SK-N-SH (cell line): ENCODE measurements around the gene OR2A5. TPM values are rescaled to one million over a fixed set of nuclear protein-coding genes. Genes with fewer than 3 reads are reported as not detected.

Source experiments
- CTCF ChIA-PET: fragments of 300-600, 350-600 bp; formaldehyde crosslinking; extraction: SDS; loops from one replicate; lab custom pipeline; 2021; lab: Yijun Ruan, JAX
- POLR2A ChIA-PET: fragments of 350-600 bp; sonication (Branson Sonifier 250); formaldehyde crosslinking; extraction: SDS; loops from one replicate; lab custom pipeline; 2020; ENCODE audit warnings: antibody characterized with exemption, inconsistent platforms; lab: Yijun Ruan, JAX
- DNase-seq: peaks from one replicate; pipeline ENCODE4 v3.0.0; 2012
- H2AFZ ChIP-seq: fragments of 200-600 bp; sonication (generic); 2 replicates; pipeline ENCODE4 v1.8.1; 2016; ENCODE audit warnings: antibody characterized with exemption, mild to moderate bottlenecking, low read depth
- H3F3A ChIP-seq: fragments of 200-600 bp; sonication (generic); replicated peaks from 2 replicates; pipeline ENCODE3; 2016; ENCODE audit warnings: antibody characterized with exemption, mild to moderate bottlenecking; ENCODE audit not compliant: insufficient read depth
- H3K27ac ChIP-seq, 2 experiments: fragments of 200-500 bp in 1 of 2; fragments of 200-600 bp in 1 of 2; sonication (Bioruptor generic) in 1 of 2; sonication (generic), shearing (Covaris generic) in 1 of 2; 2 replicates each; pipeline versions ENCODE4 v1.5.1 to v1.6.1; 2014 to 2016; ENCODE audit warnings: low read depth in 2 of 2, inconsistent platforms in 1 of 2, low read length in 1 of 2, mild to moderate bottlenecking in 1 of 2, mixed read lengths in 1 of 2
- H3K27me3 ChIP-seq: fragments of 200-600 bp; sonication (generic), shearing (Covaris generic); 2 replicates; pipeline ENCODE4 v1.6.1; 2016; ENCODE audit warnings: mixed run types; ENCODE audit not compliant: insufficient read depth
- H3K36me3 ChIP-seq, 2 experiments: fragments of 200-500 bp in 1 of 2; fragments of 200-600 bp in 1 of 2; sonication (Bioruptor generic) in 1 of 2; sonication (generic) in 1 of 2; replicated peaks in 1 of 2; 2 replicates each; pipeline versions ENCODE3 to v1.5.1; 2014 to 2016; ENCODE audit warnings: low read length in 1 of 2, mild to moderate bottlenecking in 1 of 2; ENCODE audit not compliant: insufficient read depth in 2 of 2, control insufficient read depth in 1 of 2
- H3K4me1 ChIP-seq, 2 experiments: fragments of 200-500 bp in 1 of 2; fragments of 200-600 bp in 1 of 2; sonication (Bioruptor generic) in 1 of 2; sonication (generic), shearing (Covaris generic) in 1 of 2; 2 replicates each; pipeline versions ENCODE4 v1.5.1 to v1.6.1; 2014 to 2016; ENCODE audit warnings: low read depth in 1 of 2, low read length in 1 of 2, mixed run types in 1 of 2; ENCODE audit not compliant: insufficient read depth in 2 of 2, control insufficient read depth in 1 of 2
- H3K4me2 ChIP-seq: fragments of 200-600 bp; sonication (generic), shearing (Covaris generic); 2 replicates; pipeline ENCODE4 v1.6.1; 2017; ENCODE audit warnings: mixed run types
- H3K4me3 ChIP-seq, 2 experiments: fragments of 200-500 bp in 1 of 2; fragments of 200-600 bp in 1 of 2; sonication (Bioruptor generic) in 1 of 2; sonication (generic), shearing (Covaris generic) in 1 of 2; 2 replicates each; pipeline versions ENCODE4 v1.5.1 to v1.8.1; 2014 to 2016; ENCODE audit warnings: low read depth in 2 of 2, inconsistent platforms in 1 of 2, low read length in 1 of 2, mild to moderate bottlenecking in 1 of 2, mixed read lengths in 1 of 2, moderate library complexity in 1 of 2
- H3K79me2 ChIP-seq: fragments of 200-600 bp; sonication (generic); 2 replicates; pipeline ENCODE4 v1.8.1; 2017; ENCODE audit warnings: mild to moderate bottlenecking; ENCODE audit not compliant: insufficient read depth
- H3K9ac ChIP-seq: fragments of 200-600 bp; sonication (generic); 2 replicates; pipeline ENCODE4 v1.6.1; 2017; ENCODE audit warnings: mixed run types
- H3K9me2 ChIP-seq: fragments of 200-600 bp; sonication (generic); 2 replicates; pipeline ENCODE4 v1.6.1; 2017; ENCODE audit warnings: mixed run types
- H3K9me3 ChIP-seq: fragments of 200-600 bp; sonication (generic); 2 replicates; pipeline ENCODE4 v1.6.1; 2017; ENCODE audit warnings: mixed run types, mild to moderate bottlenecking, moderate library complexity
- H4K20me1 ChIP-seq: fragments of 200-600 bp; sonication (generic); 2 replicates; pipeline ENCODE4 v1.6.1; 2017; ENCODE audit warnings: mild to moderate bottlenecking, mixed run types; ENCODE audit not compliant: insufficient read depth
- ELF1 ChIP-seq: IDR thresholded peaks from 2 replicates; pipeline ENCODE4 v1.4.0; 2012
- EP300 ChIP-seq, 2 experiments: IDR thresholded peaks; 2 replicates each; pipeline versions ENCODE4 v1.4.0 to v1.6.1; 2012; ENCODE audit warnings: borderline replicate concordance in 1 of 2, low read depth in 1 of 2, low read length in 1 of 2
- FOSL2 ChIP-seq: IDR thresholded peaks from 2 replicates; pipeline ENCODE4 v1.4.0; 2012; ENCODE audit warnings: low read depth, mild to moderate bottlenecking, moderate library complexity, borderline replicate concordance
- FOXM1 ChIP-seq: IDR thresholded peaks from 2 replicates; pipeline ENCODE4 v1.4.0; 2012; ENCODE audit warnings: low read depth, mild to moderate bottlenecking
- MAX ChIP-seq: IDR thresholded peaks from 2 replicates; pipeline ENCODE4 v1.4.0; 2012; ENCODE audit warnings: low read depth
- MEF2A ChIP-seq: IDR thresholded peaks from 2 replicates; pipeline ENCODE4 v1.4.0; 2012; ENCODE audit warnings: low read depth, borderline replicate concordance
- NFIC ChIP-seq: IDR thresholded peaks from 2 replicates; pipeline ENCODE4 v1.4.0; 2012; ENCODE audit warnings: borderline replicate concordance
- RCOR1 ChIP-seq: fragments of 150-350 bp; IDR thresholded peaks from 2 replicates; pipeline ENCODE4 v1.6.1; 2017; ENCODE audit warnings: antibody characterized with exemption, low read length
- REST ChIP-seq: IDR thresholded peaks from 2 replicates; pipeline ENCODE4 v1.6.1; 2012; ENCODE audit warnings: mild to moderate bottlenecking, low read depth, low read length, moderate library complexity
- RFX5 ChIP-seq: IDR thresholded peaks from 2 replicates; pipeline ENCODE4 v1.6.1; 2012; ENCODE audit warnings: mild to moderate bottlenecking, improper control_type of control experiment, low read length
- SIN3A ChIP-seq: IDR thresholded peaks from 2 replicates; pipeline ENCODE4 v1.6.1; 2012; ENCODE audit warnings: low read depth, mild to moderate bottlenecking, low read length, moderate library complexity, borderline replicate concordance
- SMC3 ChIP-seq: IDR thresholded peaks from 2 replicates; pipeline ENCODE4 v1.6.1; 2012; ENCODE audit warnings: low read depth, low read length, improper control_type of control experiment
- TAF1 ChIP-seq: IDR thresholded peaks from 2 replicates; pipeline ENCODE4 v1.6.1; 2012; ENCODE audit warnings: low read depth, mild to moderate bottlenecking, low read length, moderate library complexity, borderline replicate concordance
- TCF12 ChIP-seq: IDR thresholded peaks from 2 replicates; pipeline ENCODE4 v1.4.0; 2012
- TEAD4 ChIP-seq: IDR thresholded peaks from 2 replicates; pipeline ENCODE4 v1.4.0; 2012; ENCODE audit warnings: mild to moderate bottlenecking, borderline replicate concordance; ENCODE audit not compliant: insufficient read depth
- USF2 ChIP-seq: fragments of 150-350 bp; IDR thresholded peaks from 2 replicates; pipeline ENCODE4 v1.6.1; 2017; ENCODE audit warnings: antibody characterized with exemption, low read length, low read depth, borderline replicate concordance
- WGBS: methylation state at CpG from one replicate; pipeline ENCODE4 v1.1.6; 2017; ENCODE audit warnings: low lambda C conversion rate; 5-methylcytosine and 5-hydroxymethylcytosine counted together
- polyA plus RNA-seq, 3 experiments: library from polyadenylated mRNA; depleted of rRNA; stranded (reverse); fragments of >200 nt; gene quantifications; 2 replicates each; pipeline ENCODE4 v1.2.3, GENCODE V29; 2012
- TF ChIP-seq, protein P1 (sequence below): fragments of 150-350 bp; IDR thresholded peaks from 2 replicates; pipeline ENCODE4 v1.6.1; 2016; ENCODE audit warnings: mild to moderate bottlenecking, low read depth, low read length

Gene OR2A5
- polyA plus RNA-seq, 1 of the 3 experiments (the other 2 are of a cell fraction), result not detected

DNA sequence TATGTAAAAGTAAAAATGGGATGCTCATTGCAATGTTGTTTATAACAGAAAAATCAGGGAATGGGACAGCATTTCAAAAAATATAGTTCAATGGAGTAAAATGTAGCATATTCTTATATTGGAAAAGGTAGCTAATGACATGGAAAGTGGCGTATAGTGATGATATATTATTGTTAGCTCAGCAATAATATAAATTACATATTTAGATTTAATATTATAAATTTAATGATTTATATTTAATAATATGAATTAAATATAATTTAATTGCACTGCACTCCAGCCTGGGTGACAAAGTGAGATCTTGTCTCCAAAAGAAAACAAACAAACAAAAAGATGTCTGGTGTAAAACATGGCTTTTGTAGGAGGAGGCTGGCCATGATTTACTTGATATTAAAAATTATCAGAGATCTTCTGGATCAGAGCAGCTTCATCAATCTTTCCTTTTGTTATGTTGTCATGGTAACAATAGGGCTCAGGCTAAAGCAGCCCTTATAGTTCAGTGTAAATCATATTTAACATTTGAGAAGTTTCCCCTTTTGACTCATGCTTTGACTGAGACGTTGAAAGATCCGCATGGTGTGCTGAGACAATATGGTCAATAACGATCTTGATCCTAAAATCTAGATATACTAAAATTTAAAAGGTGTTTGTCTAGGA is 25.4 kb upstream of the OR2A5 start:
- no peak overlapping the region for H3K27ac ChIP-seq
- H3K36me3 ChIP-seq, result no peaks in the 10 kb centered on the region
- H3K4me2 ChIP-seq, result no peak overlapping the region
- no peak overlapping the region for H3K9ac ChIP-seq
- ChIA-PET POLR2A (no interaction called here), CTCF (interaction anchor here (0.8 to 1.5 kb wide), 2 partner anchors 10 to 291 kb away, joined by 4 to 6 read pairs; no protein-coding TSS in a partner anchor)
- no peaks in the 10 kb centered on the region; the same call in 1 of the 2 replicates for H3K27me3 ChIP-seq
- H3K79me2 ChIP-seq, result no peaks in the 10 kb centered on the region
- no peak for DNase-seq
- H3K9me2 ChIP-seq, result no peaks in the 10 kb centered on the region
- no peaks in the 10 kb centered on the region for H3K9me3 ChIP-seq
- H4K20me1 ChIP-seq, result no peaks in the 10 kb centered on the region
- no peak overlapping the region for H2AFZ ChIP-seq
- H3K4me1 ChIP-seq, result peaks cover 0 to 6% of the 10 kb centered on the region in 2 experiments; a peak in 1 of 4 replicates
- no peak overlapping the region for H3K4me3 ChIP-seq
- 49% methylated on average over 4 of the region's 4 CpGs for WGBS
- H3F3A ChIP-seq, result peaks cover 6% of the 10 kb centered on the region
- no peak for TF ChIP-seq NFIC
- no peak for TF ChIP-seq MEF2A
- TF ChIP-seq TCF12, result no peak
- no peak for TF ChIP-seq FOXM1
- no peak for TF ChIP-seq SMC3
- no peak for TF ChIP-seq RCOR1
- no peak for TF ChIP-seq TEAD4
- no peak for TF ChIP-seq FOSL2
- no peak for TF ChIP-seq ELF1
- no peak for TF ChIP-seq EP300 (IDR thresholded peaks at IDR 0.05; ENCODE audit: borderline replicate concordance in 1 of 2, low read depth in 1 of 2, low read length in 1 of 2)
- TF ChIP-seq TAF1, result no peak
- TF ChIP-seq MAX, result no peak
- no peak for TF ChIP-seq REST
- TF ChIP-seq SIN3A, result no peak

GRCh38 chr7:144024213-144024612 is 24.5 kb upstream of the OR2A5 start:
- H4K20me1 ChIP-seq, result no peaks in the 10 kb centered on the region
- no peak overlapping the region for H2AFZ ChIP-seq
- H3F3A ChIP-seq, result peaks cover 2% of the 10 kb centered on the region
- H3K4me3 ChIP-seq, result no peak overlapping the region
- ChIA-PET POLR2A (no interaction called here), CTCF (interaction anchor here (1.3 kb wide), 1 partner anchor 287 kb away, joined by 4 read pairs; no protein-coding TSS in a partner anchor)
- H3K36me3 ChIP-seq, result no peaks in the 10 kb centered on the region
- no peak for DNase-seq
- no peak overlapping the region for H3K9ac ChIP-seq
- no peaks in the 10 kb centered on the region for H3K79me2 ChIP-seq
- H3K4me1 ChIP-seq, result peaks cover 0 to 6% of the 10 kb centered on the region in 2 experiments; a peak in 1 of 4 replicates
- WGBS, result 30% methylated on average over 3 of the region's 3 CpGs
- no peaks in the 10 kb centered on the region for H3K9me3 ChIP-seq
- H3K4me2 ChIP-seq, result no peak overlapping the region
- no peak overlapping the region for H3K27ac ChIP-seq
- no peaks in the 10 kb centered on the region; the same call in 1 of the 2 replicates for H3K27me3 ChIP-seq
- H3K9me2 ChIP-seq, result no peaks in the 10 kb centered on the region
- no peak for TF ChIP-seq USF2
- TF ChIP-seq, protein P1, sequence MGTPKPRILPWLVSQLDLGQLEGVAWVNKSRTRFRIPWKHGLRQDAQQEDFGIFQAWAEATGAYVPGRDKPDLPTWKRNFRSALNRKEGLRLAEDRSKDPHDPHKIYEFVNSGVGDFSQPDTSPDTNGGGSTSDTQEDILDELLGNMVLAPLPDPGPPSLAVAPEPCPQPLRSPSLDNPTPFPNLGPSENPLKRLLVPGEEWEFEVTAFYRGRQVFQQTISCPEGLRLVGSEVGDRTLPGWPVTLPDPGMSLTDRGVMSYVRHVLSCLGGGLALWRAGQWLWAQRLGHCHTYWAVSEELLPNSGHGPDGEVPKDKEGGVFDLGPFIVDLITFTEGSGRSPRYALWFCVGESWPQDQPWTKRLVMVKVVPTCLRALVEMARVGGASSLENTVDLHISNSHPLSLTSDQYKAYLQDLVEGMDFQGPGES, result no peak
- no peak for TF ChIP-seq TEAD4
- TF ChIP-seq RFX5, result no peak
- no peak for TF ChIP-seq REST
- TF ChIP-seq EP300 (IDR thresholded peaks at IDR 0.05; ENCODE audit: borderline replicate concordance in 1 of 2, low read depth in 1 of 2, low read length in 1 of 2), result no peak
